Measurements from ENCODE around the gene FUT3. TPM values are rescaled to one million over a fixed set of nuclear protein-coding genes. Genes with fewer than 3 reads are reported as not detected.

FUT3 gene
- total and polyA plus RNA-seq, 2 of the 8 experiments (the other 6 are each of a cell fraction or from before 2014, with no cell fraction given), result 0.15 to 0.63 TPM

GRCh38 chr19:5808120-5808816, 43.0 kb downstream of the FUT3 start (continued):
- TF ChIP-seq HDAC6 (IDR thresholded peaks at IDR 0.05; ENCODE audit: low read depth, low read length) (no peak), POU5F1 (IDR thresholded peaks at IDR 0.05; ENCODE audit: low read depth, low read length) (no peak)

All from H1 (cell line).